Adrenal gland (tissue), 12 donors: ENCODE results near the gene ADAM33. TPM values are rescaled to one million over a fixed set of nuclear protein-coding genes. Genes with fewer than 3 reads are reported as not detected.
A peak's percentile ranks its signal among the peaks of the same experiment; 100 is the strongest.

Experiments used
- DNase-seq, 7 donors: peaks; one replicate each; pipeline ENCODE4 v3.0.0-alpha.2; 2019 to 2020
- H3K27ac ChIP-seq, 5 donors: fragments of 200-600 bp; sonication (generic) in 4 of 5; 1 replicate in 3 of 5; 2 replicates in 2 of 5; pipeline versions ENCODE4 v1.5.1 to v1.8.0; 2016 to 2020; ENCODE audit warnings: mild to moderate bottlenecking in 1 of 5
- H3K27me3 ChIP-seq: fragments of 200-600 bp; 2 replicates; pipeline ENCODE4 v1.8.0; 2021
- H3K36me3 ChIP-seq, 2 donors: fragments of 200-600 bp; replicated peaks in 1 of 2; 1 replicate in 1 of 2; 2 replicates in 1 of 2; pipeline versions ENCODE4 v1.5.1 to v1.8.0; 2018 to 2022
- H3K4me1 ChIP-seq, 2 donors: fragments of 200-600 bp; replicated peaks in 1 of 2; 1 replicate in 1 of 2; 2 replicates in 1 of 2; pipeline versions ENCODE4 v1.5.1 to v1.8.0; 2018 to 2021
- H3K4me3 ChIP-seq, 4 donors: fragments of 200-600 bp; sonication (generic) in 3 of 4; one replicate each; pipeline ENCODE4 v1.5.1; 2016 to 2018
- H3K9me3 ChIP-seq, 3 donors: fragments of 200-600 bp; sonication (generic) in 1 of 3; replicated peaks in 1 of 3; 1 replicate in 2 of 3; 2 replicates in 1 of 3; pipeline versions ENCODE4 v1.5.1 to v1.8.0; 2016 to 2021
- POLR2A ChIP-seq, 2 donors: fragments of 450-650 bp; IDR thresholded peaks; one replicate each; pipeline ENCODE4 v1.6.1; 2017; ENCODE audit warnings: antibody characterized with exemption in 2 of 2, mild to moderate bottlenecking in 2 of 2, moderate library complexity in 1 of 2
- WGBS, 4 donors: extraction: QIAGEN DNeasy Blood & Tissue Kit in 2 of 4; methylation state at CpG; one replicate each; pipeline versions ENCODE4 v1.1.5 to v1.1.7; 2013 to 2017; 5-methylcytosine and 5-hydroxymethylcytosine counted together
- intact Hi-C, 2 donors: fragments of 100-400 bp; cut with DNase I; formaldehyde crosslinking; loops; one replicate each; pipeline versions ENCODE4 v1.14.1 to v1.15.0; 2022 to 2023
- polyA plus RNA-seq, 3 donors: library from polyadenylated mRNA; stranded (reverse); fragments of 200-250 nt in 2 of 3; fragments of 350-450 nt in 1 of 3; fragmentation: Illumina TruSeq in 1 of 3; extraction: RNeasy Lipid Tissue Mini Kit (QIAGEN cat#74804) in 1 of 3; gene quantifications; one replicate each; pipeline ENCODE4 v1.2.3, GENCODE V29; 2013 to 2014
- total RNA-seq, 9 donors: library from RNA; depleted of rRNA in 4 of 9; stranded (reverse); fragments of >200 nt in 4 of 9; fragments of 120-200 nt in 1 of 9; fragmentation: NEBNext Ultra II Directional in 1 of 9; extraction: Animal tissue kit (Norgen Biotek cat#: 25700) in 1 of 9; gene quantifications; one replicate each; pipeline versions ENCODE4 v1.1.0 to v1.2.4, GENCODE V29; 2013 to 2023
- TF ChIP-seq, protein P1 (sequence below), 6 experiments: fragments of 450-650 bp in 4 of 6; fragments of 200-600 bp in 2 of 6; sonication (generic) in 1 of 6; IDR thresholded peaks; 1 replicate in 5 of 6; 2 replicates in 1 of 6; pipeline versions ENCODE4 v1.5.1 to v1.8.0; 2016 to 2021; ENCODE audit warnings: antibody characterized with exemption in 6 of 6, mild to moderate bottlenecking in 2 of 6, moderate library complexity in 1 of 6
- donor health status: healthy with polysubstance abuse.
- donor health status: Bipolar disorder and iron deficiency.
- donor health status: DM: yes; HTN: yes; CAD: no.
- donor health status: DM: no; HTN: no; CAD: no.
- donor health status: DM: no; HTN: no; CAD: no.
- donor health status: DM: yes; HTN: yes; CAD: no.

The ADAM33 gene
- total and polyA plus RNA-seq, 12 donors, result 0.42 to 65.0 (median 2.0) TPM

DNA sequence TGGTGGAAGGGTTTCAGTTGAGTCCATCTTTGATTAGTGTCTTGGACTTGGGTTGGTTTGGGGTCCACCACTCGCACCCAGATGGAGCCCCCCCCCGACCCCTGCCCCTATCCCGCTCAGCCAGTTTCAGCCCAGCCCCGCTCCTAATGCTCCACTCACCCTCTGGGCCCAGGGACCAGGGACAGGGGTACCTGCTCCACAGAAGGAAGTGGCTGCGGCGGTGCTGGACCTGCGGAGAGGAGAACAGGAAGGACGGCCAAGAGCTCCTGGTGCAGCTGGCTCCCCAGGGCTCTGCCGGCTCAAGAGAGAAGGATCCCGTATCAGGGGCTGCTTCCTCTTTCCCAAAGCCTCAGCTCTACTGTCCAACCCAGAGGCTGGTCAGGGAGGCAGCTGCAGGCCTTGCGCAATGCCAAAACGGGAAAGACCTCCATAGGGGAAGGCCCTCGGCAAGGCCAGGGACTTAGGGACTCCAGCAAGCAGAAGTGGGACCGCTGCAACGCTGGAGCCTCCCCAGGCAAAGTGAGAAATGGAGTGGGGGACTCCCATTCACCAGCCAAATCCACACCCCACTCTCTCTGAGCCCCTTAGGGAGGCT, 30.6 kb upstream of the ADAM33 start, which contains the start of gene SIGLEC1:
Gene SIGLEC1 (minus strand): TSS at position 322 of the 595 bp plus-strand sequence. CDS start 5,472 bp downstream, outside the sequence.
- no peaks in the 10 kb centered on the region for H3K9me3 ChIP-seq
- TF ChIP-seq, protein P1, sequence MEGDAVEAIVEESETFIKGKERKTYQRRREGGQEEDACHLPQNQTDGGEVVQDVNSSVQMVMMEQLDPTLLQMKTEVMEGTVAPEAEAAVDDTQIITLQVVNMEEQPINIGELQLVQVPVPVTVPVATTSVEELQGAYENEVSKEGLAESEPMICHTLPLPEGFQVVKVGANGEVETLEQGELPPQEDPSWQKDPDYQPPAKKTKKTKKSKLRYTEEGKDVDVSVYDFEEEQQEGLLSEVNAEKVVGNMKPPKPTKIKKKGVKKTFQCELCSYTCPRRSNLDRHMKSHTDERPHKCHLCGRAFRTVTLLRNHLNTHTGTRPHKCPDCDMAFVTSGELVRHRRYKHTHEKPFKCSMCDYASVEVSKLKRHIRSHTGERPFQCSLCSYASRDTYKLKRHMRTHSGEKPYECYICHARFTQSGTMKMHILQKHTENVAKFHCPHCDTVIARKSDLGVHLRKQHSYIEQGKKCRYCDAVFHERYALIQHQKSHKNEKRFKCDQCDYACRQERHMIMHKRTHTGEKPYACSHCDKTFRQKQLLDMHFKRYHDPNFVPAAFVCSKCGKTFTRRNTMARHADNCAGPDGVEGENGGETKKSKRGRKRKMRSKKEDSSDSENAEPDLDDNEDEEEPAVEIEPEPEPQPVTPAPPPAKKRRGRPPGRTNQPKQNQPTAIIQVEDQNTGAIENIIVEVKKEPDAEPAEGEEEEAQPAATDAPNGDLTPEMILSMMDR (IDR thresholded peaks at IDR 0.05), result no peak
- TF ChIP-seq POLR2A (IDR thresholded peaks at IDR 0.05), result no peak
- H3K4me3 ChIP-seq, result no peak within 1 kb of the TSS
- no peaks in the 10 kb centered on the region for H3K27me3 ChIP-seq
- 62 to 83% (median 75%) methylated on average over 9 to 15 of the region's 15 CpGs for WGBS, 4 donors
- peak within 1 kb of the TSS in 1 of 5 donors; percentile 3 for H3K27ac ChIP-seq
- H3K36me3 ChIP-seq, result no peaks in the 10 kb centered on the region
- intact Hi-C loops, result loop anchor here in 1 of 2 donors (5.0 kb wide), 1 partner anchor 35 kb away; no protein-coding TSS in a partner anchor
- peak; percentile 53 to 82 (median 67) for DNase-seq
- no peaks in the 10 kb centered on the region for H3K4me1 ChIP-seq

GRCh38 chr20:3711484-3711941, 29.7 kb upstream of the ADAM33 start:
- H3K27me3 ChIP-seq, result no peaks in the 10 kb centered on the region
- H3K4me1 ChIP-seq, result no peaks in the 10 kb centered on the region
- peak overlapping the region in 1 of 5 donors; percentile 3 for H3K27ac ChIP-seq
- no peak overlapping the region for H3K4me3 ChIP-seq
- no peak for DNase-seq
- TF ChIP-seq, protein P1 (IDR thresholded peaks at IDR 0.05), result no peak
- no peak for TF ChIP-seq POLR2A (IDR thresholded peaks at IDR 0.05)
- H3K9me3 ChIP-seq, result no peaks in the 10 kb centered on the region
- intact Hi-C loops, result loop anchor here (2.0 to 5.0 kb wide), 2 partner anchors 34 to 35 kb away; no protein-coding TSS in a partner anchor
- H3K36me3 ChIP-seq, result no peaks in the 10 kb centered on the region
- 57 to 72% (median 67%) methylated on average over 4 of the region's 4 CpGs for WGBS, 4 donors

DNA sequence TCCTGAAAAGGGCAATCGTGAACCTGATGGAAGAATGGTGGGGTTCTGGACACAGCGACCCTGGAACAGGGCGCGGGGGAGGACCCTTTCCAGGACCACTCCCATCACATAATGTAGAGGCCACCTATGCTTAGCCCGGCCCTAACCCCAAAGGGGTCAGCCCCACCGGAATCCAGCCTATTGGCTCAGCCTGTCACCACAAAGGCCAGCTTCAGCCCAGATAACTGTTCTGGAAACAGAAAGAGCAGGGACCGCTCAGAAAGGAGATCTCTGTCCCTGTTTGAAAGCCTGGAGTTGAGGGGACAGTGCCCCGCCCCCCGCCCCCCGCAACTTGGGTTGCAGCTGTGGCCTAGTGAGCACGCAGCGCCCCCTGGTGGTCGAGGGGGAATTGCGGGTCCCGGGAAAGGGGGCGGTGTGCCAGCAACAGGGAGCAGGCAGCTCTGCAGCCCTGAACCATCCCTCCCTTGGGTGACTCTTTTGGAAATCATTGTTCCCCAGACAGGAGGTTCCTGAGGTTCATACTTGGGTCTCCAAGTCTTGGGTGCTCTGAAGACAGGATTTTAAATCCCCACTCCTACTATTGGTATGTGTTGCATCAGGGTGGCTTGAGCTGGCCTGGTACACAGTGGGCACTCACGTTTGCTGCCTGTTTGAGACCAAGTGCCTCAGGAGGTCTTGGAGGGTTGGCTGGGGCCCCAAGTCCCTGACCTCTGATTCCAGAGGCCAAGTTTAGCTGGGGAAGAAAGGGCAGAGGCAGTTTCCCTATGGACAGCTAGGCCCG, 29.1 kb upstream of the ADAM33 start:
- H3K36me3 ChIP-seq, result no peaks in the 10 kb centered on the region
- no peak overlapping the region for H3K4me3 ChIP-seq
- 28 to 60% (median 29%) methylated on average over 10 to 18 of the region's 18 CpGs for WGBS, 4 donors
- H3K9me3 ChIP-seq, result no peaks in the 10 kb centered on the region
- no peaks in the 10 kb centered on the region for H3K4me1 ChIP-seq
- H3K27ac ChIP-seq, result peak overlapping the region in 2 of 5 donors; percentile 9 to 17
- no peaks in the 10 kb centered on the region for H3K27me3 ChIP-seq
- intact Hi-C loops, result loop anchor here (2.0 to 5.0 kb wide), 2 partner anchors 34 kb away; no protein-coding TSS in a partner anchor
- peak; percentile 59 to 83 (median 72) for DNase-seq
- TF ChIP-seq, protein P1 (IDR thresholded peaks at IDR 0.05), result peak; percentile 85 to 99 (median 90)
- no peak for TF ChIP-seq POLR2A (IDR thresholded peaks at IDR 0.05)

GRCh38 chr20:3710011-3710466, 28.2 kb upstream of the ADAM33 start:
- intact Hi-C loops, result loop anchor here (2.0 to 5.0 kb wide), 2 partner anchors 33 kb away; no protein-coding TSS in a partner anchor
- Histone ChIP-seq H3K4me1 (no peaks in the 10 kb centered on the region), H3K4me3 (no peak overlapping the region), H3K27me3 (no peaks in the 10 kb centered on the region), H3K27ac (peak overlapping the region in 2 of 5 donors; percentile 17 to 60), H3K9me3 (no peaks in the 10 kb centered on the region), H3K36me3 (no peaks in the 10 kb centered on the region)
- WGBS, 4 donors, result 37 to 66% (median 61%) methylated on average over 3 to 6 of the region's 6 CpGs
- no peak for TF ChIP-seq POLR2A (IDR thresholded peaks at IDR 0.05)
- TF ChIP-seq, protein P1 (IDR thresholded peaks at IDR 0.05), result no peak
- peak in 1 of 7 donors; percentile 42 for DNase-seq
